ENCODE measurements around the gene ITGB1BP1.

GRCh38 chr2:9416267-9416961 is 6.9 kb downstream of the ITGB1BP1 start:
- TF ChIP-seq, protein P1, sequence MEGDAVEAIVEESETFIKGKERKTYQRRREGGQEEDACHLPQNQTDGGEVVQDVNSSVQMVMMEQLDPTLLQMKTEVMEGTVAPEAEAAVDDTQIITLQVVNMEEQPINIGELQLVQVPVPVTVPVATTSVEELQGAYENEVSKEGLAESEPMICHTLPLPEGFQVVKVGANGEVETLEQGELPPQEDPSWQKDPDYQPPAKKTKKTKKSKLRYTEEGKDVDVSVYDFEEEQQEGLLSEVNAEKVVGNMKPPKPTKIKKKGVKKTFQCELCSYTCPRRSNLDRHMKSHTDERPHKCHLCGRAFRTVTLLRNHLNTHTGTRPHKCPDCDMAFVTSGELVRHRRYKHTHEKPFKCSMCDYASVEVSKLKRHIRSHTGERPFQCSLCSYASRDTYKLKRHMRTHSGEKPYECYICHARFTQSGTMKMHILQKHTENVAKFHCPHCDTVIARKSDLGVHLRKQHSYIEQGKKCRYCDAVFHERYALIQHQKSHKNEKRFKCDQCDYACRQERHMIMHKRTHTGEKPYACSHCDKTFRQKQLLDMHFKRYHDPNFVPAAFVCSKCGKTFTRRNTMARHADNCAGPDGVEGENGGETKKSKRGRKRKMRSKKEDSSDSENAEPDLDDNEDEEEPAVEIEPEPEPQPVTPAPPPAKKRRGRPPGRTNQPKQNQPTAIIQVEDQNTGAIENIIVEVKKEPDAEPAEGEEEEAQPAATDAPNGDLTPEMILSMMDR (IDR thresholded peaks at IDR 0.05), result no peak
- no peak for TF ChIP-seq POLR2AphosphoS5 (IDR thresholded peaks at IDR 0.05)
- TF ChIP-seq EP300 (IDR thresholded peaks at IDR 0.05), result no peak
- no peak for TF ChIP-seq POLR2A (IDR thresholded peaks at IDR 0.05)

Data from sigmoid colon (tissue), 4 donors.